C4-2B (cell line): ENCODE results near the gene KCNMA1.

Experiments
- CTCF ChIP-seq: fragments of 450-650 bp; conservative IDR thresholded peaks from 2 replicates; pipeline ENCODE4 v1.5.1; 2017; ENCODE audit warnings: mild to moderate bottlenecking
- ZFX ChIP-seq: fragments of 450-650 bp; IDR thresholded peaks from 2 replicates; pipeline ENCODE4 v1.6.1; 2017

- TF ChIP-seq CTCF (no peak), ZFX (no peak)
Observed at GRCh38 chr10:77592510-77592909, 45.1 kb downstream of the KCNMA1 start.
